ENCODE data around the gene BLM.
"Not testable (repeated sequence)": the region's sequence is repeated elsewhere in the genome, so short reads cannot be mapped to it uniquely, and the experiment has no call there.

The BLM gene

DNA sequence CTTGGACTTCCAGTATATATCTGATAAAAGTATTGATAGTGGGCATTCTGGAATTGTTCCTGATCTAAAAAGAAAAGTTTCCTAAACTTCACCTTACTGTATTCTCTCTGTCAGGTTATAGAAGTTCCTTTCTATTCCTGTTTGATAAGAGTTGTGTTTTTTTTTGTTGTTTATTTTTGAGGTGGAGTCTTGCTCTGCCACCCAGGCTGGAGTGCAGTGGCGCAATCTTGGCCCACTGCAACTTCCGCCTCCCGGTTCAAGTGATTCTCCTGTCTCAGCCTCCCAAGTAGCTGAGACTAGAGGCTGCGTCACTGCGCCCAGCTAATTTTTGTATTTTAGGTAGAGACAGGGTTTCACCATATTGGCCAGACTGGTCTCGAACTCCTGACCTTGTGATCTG, 13.1 kb downstream of the BLM start:
- in situ Hi-C loops (cut with MboI; ENCODE audit: low sequenced_read_pairs) = no loop called here

DNA sequence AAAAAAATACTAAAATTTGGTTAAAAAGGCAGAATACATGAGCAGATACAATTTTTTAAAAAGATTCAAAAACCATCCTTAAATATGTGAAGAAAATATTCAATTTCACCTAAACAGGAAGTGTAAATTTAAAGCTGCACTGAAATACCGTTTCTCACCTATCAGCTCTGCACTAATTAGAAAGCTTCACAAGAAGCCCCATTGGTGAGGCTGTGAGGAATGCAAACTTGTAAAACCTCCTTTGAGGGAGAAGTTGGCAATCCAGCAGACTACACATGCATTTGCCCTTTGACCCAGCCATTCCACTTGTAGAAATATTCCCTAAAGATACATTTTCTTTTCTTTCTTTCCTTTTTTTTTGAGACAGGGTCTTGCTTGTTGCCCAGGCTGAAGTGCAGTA, 18.8 kb downstream of the BLM start:
- in situ Hi-C loops (cut with MboI; ENCODE audit: low sequenced_read_pairs) = no loop called here

DNA sequence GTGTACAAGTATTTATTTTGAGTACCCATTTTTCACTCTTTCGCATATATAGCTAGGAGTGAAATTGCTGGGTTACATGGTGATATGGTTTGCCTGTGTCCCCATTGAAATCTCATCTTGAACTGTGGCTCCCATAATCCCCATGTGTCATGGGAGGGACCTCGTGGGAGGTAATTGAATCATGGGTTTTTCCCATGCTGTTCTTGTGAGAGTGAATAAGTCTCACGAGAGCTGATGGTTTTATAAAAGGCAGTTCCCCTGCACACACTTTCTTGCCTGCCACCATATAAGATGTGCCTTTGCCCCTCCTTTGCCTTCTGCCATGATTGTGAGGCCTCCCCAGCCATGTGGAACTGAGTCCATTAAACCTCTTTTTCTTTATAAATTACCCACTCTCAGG, 23.4 kb downstream of the BLM start:
- in situ Hi-C loops (cut with MboI; ENCODE audit: low sequenced_read_pairs) = not testable (repeated sequence)

DNA sequence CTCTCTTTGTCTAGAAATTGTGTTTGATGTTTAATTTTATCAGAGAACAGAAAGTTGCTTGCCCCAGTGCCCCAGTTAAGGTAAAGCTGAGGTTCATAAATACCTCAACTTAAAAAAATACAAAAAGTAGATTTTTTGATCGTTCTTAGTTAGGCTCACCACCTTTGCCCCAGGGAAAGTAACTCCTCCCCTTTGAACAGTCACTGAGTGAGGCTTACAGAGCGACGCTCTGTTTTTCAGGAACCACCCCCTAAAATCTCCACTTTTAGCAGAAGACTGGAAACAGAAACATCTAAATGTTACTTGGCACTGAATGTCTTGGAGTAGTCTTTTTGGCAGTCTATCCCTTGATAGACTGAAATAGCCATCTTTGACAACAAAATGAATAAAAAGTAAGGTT, 24.9 kb downstream of the BLM start:
- in situ Hi-C loops (cut with MboI; ENCODE audit: low sequenced_read_pairs) = no loop called here

DNA sequence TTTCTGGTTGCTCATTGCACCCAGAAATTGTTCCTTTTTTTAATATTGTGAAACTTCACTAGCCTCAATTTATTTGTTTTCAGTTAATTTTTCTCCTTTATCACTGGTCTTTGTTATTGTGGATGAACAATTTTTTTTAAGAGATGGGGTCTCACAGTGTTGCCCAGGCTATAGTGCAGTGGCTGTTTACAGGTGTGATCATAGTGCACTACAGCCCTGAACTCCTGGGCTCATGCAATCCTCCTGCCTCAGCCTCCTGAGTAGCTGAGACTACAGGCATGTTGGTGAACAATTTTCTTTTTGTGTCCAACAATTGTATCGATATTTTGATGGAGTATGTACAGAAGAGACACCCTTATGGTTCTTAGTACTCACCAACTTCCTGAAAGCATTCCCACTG, 26.3 kb downstream of the BLM start:
- in situ Hi-C loops (cut with MboI; ENCODE audit: low sequenced_read_pairs) = no loop called here

DNA sequence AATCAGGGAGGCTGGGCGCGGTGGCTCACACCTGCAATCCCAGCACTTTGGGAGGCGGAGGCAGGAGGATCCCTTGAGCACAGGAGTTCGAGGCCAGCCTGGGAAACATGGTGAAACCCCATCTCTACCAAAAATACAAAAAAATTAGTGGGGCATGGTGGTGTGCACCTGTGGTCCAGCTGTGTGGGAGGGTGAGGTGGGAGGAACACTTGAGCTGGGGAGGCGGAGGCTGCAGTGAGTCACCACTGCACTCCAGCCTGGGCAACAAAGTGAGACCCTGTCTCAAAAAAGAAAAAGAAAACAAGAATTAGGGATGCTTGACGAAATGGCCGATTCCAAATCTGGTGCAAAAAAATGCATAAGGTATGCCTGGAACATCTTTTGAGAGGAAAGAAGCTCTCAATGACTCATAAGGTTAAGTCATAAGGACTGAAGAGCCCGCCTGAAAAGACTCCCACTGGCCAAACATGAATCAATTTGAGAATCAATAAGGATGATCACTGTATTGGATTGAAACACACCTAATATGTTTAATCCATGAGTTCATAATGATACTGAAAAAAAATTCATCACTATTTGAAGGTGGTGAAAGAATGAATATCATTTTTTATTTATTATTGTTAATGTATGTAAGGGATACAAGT, 27.7 kb downstream of the BLM start:
- in situ Hi-C loops (cut with MboI; ENCODE audit: low sequenced_read_pairs) = no loop called here

DNA sequence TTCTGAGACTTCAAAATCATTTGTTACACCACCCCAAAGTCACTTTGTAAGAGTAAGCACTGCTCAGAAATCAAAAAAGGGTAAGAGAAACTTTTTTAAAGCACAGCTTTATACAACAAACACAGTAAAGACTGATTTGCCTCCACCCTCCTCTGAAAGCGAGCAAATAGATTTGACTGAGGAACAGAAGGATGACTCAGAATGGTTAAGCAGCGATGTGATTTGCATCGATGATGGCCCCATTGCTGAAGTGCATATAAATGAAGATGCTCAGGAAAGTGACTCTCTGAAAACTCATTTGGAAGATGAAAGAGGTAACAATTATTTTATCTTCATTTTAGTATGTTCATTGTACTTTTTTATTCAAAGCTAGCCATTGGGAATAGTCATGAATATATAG, 32.6 kb downstream of the BLM start:
- in situ Hi-C loops (cut with MboI; ENCODE audit: low sequenced_read_pairs) = no loop called here

DNA sequence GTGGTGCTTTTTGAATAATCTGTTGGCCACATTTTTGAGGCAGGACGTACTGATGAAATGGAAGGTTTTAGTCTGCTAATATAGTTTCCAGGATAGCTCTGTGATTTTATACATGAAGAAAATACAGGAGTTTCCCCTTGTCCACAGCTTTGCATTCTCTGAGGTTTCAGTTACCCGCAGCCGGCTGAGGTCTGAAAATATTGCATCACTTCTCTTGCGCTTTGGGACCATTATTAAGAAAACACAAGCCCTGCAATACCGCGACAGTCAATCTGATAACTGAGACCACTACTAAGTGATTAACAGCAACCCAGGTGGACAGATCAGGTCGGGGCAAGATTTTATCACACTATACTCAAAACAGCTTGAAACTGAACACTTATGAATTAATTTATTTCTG, 33.0 kb downstream of the BLM start:
- in situ Hi-C loops (cut with MboI; ENCODE audit: low sequenced_read_pairs) = no loop called here

DNA sequence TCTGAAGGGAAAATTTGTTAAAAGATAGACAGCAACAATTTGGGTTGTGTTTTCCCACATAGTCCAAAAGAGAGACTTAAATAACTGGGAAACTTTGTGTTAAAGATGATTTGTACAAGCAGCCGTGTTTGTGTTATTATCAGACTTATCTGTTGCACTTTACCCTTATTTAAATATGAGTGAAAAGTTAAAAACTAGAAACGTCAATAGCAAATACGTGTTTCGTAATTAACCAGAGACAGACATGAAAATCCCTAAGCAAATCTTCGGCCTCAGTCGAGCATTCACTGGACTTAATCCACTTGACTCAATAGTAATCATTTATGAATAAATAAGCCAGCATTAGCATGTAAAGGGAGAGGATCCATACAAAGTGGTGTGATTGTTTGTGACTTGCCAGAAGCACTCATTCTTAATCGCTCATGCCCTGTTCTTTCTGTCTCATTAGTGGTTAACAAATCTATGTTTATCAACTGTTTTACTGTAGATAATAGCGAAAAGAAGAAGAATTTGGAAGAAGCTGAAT, 34.2 kb downstream of the BLM start:
- in situ Hi-C loops (cut with MboI; ENCODE audit: low sequenced_read_pairs) = no loop called here

DNA sequence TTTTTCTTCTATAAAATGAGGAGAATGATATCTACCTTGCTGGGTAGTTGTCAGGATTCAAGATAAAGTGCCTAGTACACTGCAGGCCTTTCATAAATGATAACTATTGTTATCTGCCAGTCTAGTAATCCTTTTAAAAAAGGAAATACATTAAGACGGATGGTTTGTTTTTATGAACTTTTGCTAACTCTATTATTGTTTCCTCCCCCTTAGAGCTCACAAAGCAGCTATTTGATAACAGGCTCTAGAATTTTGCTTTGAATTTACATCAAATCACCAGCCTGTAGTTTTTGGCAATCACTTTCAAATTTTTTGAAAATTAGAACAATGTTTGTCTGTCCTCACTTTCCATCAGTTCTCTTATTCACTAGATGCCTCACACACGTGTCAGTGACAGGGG, 39.8 kb downstream of the BLM start:
- in situ Hi-C loops (cut with MboI; ENCODE audit: low sequenced_read_pairs) = no loop called here

DNA sequence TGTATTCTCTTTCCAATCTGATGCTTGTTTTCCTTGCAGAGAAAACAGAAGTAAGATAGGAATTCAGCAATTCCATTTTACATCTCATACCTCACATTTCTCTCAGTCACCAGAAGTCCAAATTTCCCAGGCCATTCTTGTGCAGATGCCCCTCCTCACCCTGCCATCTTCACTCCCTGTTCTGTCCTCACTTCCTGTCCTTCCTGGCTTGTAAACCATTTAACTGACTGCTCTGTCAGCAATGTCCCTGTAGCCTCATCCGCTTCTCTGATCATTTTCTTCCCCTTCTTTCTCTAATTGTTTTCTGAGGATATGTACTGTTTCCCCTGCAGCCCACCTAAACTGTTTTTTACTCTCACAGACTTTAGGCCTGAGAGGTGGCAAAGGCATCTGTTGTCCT, 40.3 kb downstream of the BLM start:
- in situ Hi-C loops (cut with MboI; ENCODE audit: low sequenced_read_pairs) = no loop called here

DNA sequence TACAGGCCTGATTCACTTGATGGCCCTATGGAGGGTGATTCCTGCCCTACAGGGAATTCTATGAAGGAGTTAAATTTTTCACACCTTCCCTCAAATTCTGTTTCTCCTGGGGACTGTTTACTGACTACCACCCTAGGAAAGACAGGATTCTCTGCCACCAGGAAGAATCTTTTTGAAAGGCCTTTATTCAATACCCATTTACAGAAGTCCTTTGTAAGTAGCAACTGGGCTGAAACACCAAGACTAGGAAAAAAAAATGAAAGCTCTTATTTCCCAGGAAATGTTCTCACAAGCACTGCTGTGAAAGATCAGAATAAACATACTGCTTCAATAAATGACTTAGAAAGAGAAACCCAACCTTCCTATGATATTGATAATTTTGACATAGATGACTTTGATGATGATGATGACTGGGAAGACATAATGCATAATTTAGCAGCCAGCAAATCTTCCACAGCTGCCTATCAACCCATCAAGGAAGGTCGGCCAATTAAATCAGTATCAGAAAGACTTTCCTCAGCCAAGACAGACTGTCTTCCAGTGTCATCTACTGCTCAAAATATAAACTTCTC, 43.6 kb downstream of the BLM start:
- in situ Hi-C loops (cut with MboI; ENCODE audit: low sequenced_read_pairs) = no loop called here

DNA sequence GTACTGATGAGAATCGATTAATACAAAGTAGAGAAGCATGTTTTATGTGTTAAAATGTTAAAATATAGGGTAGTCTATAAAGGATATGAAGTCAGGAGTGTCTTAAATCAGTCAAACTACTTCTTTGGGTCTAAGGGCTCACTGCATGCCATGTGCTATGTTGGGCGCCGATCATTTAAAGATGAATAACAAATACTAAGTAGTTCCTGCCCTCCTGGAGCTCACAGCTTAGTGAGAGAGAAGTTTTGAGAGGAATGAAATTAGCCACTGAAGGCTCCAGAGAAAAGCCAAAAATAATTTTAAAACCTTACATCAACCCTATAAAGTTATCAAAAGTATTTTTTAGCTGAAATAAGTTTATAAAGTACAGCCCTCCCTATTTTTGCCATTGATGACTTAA, 44.5 kb downstream of the BLM start:
- in situ Hi-C loops (cut with MboI; ENCODE audit: low sequenced_read_pairs) = no loop called here

DNA sequence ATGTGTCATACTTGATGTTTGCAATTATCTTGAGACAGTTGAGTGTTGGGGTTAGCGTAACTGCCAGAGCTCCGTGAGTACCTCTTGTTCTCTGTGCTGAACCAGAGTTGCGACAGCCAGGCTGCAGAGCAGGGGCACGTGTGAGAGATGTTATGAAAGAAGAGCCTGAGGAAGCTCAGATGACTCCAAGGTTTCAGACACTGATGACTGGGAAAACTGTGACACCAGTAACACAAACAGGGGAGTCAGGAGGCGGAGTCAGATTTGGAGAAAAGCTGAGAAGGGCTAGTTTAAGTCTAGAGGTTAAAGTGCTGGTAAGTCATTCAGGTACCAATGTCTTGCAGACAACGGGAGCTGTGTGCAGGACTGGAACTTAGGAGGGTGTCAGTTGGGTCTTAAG, 45.0 kb downstream of the BLM start:
- in situ Hi-C loops (cut with MboI; ENCODE audit: low sequenced_read_pairs) = no loop called here

DNA sequence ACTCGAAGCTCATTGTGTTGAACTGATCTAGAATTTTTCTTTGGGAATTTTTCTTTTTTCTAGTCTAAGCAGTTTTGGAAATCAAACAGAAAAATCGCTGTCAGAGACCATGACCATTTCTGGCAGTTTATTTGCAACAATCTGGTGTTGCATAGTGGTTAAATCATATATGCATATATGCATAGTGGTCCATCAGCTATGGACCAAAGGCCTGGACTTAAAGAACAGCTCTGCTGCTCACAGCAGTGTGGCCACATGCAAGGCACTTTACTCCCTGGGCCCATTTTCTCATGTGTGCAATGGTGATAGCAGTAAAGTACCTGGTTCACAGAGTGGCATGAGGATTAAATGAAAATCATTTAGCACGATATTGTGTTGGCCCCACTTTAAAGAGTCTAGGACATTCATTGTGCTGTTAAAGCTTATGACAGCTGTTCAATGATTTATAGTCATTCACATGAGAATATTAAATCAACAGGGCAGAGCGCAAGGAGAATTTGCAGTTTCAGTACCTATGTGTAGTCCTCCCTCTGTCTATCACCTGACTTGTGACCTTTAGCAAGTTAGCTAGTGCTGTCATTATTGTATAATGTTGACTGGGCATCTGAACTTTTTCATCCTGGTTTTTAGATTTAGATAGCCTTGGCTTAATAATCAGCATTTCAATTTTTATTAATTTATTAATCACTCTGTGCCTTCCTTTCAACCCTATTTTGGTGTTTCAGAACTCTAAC, 46.4 kb downstream of the BLM start:
- in situ Hi-C loops (cut with MboI; ENCODE audit: low sequenced_read_pairs) = no loop called here

DNA sequence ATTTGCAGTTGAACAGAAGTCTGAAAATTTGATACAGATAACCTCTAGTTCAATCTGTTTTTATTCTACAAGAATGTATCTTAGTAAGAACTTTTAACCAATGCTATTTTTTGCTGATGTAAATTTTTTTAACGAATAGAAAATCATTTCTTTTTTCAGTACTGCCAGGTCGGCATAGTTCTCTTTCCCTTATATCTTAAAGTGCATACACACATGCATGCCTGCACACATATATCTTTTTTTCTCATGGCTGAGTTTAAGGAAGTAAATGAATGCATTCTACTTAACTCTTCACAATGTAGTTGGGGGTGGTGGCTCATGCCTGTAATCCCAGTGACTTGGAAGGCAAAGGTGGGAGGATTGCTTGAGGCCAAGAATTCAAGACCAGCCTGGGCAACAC, 48.4 kb downstream of the BLM start:
- in situ Hi-C loops (cut with MboI; ENCODE audit: low sequenced_read_pairs) = no loop called here

DNA sequence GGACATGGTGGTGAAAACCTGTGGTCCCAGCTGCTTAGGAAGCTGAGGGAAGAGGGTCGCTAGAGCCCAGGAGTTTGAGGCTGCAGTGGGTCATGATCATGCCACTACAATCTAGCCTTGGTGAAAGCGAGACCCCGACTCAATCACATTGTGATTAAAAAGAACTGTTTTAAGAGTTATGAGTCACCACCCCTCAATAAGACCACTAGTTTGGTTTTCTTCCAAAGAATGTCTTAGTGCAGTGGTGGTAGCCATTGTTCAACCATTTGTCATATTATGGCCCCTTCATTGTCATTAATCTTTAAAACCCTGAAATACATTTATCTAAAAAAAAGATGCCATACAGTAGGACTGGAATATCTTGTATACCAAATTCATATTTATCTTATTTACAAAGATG, 48.8 kb downstream of the BLM start:
- in situ Hi-C loops (cut with MboI; ENCODE audit: low sequenced_read_pairs) = no loop called here

DNA sequence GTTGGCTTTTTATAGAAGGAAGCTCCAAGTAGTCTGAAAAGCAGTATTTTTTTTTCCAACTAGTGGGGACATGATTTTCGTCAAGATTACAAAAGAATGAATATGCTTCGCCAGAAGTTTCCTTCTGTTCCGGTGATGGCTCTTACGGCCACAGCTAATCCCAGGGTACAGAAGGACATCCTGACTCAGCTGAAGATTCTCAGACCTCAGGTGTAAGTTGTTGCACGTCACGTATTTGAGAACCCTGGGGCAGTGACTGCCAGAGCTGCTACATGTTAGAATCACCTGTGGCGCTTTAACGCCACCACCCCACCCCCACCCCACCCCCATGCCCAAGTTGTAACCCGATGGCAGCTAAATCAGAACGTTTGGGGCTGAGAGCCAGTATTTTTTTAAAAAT, 52.2 kb downstream of the BLM start:
- in situ Hi-C loops (cut with MboI; ENCODE audit: low sequenced_read_pairs) = no loop called here

DNA sequence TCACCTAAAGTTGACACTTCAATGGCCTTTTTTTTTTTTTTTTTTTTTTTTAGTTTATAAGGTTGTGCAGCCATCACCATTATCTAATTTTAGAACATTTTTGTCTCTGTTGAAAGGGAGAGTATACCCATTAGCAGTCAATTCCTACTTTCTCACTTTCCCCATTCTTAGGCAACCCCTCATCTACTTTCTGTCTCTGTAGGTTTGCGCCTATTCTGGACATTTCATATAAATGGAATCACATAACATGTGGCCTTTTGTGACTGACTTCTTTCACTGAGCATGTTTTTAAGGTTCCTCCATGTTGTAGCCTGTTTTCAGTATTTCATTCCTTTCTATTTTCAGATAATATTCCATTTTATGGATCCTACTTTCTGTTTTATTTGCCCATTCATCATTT, 56.3 kb downstream of the BLM start:
- in situ Hi-C loops (cut with MboI; ENCODE audit: low sequenced_read_pairs) = no loop called here

DNA sequence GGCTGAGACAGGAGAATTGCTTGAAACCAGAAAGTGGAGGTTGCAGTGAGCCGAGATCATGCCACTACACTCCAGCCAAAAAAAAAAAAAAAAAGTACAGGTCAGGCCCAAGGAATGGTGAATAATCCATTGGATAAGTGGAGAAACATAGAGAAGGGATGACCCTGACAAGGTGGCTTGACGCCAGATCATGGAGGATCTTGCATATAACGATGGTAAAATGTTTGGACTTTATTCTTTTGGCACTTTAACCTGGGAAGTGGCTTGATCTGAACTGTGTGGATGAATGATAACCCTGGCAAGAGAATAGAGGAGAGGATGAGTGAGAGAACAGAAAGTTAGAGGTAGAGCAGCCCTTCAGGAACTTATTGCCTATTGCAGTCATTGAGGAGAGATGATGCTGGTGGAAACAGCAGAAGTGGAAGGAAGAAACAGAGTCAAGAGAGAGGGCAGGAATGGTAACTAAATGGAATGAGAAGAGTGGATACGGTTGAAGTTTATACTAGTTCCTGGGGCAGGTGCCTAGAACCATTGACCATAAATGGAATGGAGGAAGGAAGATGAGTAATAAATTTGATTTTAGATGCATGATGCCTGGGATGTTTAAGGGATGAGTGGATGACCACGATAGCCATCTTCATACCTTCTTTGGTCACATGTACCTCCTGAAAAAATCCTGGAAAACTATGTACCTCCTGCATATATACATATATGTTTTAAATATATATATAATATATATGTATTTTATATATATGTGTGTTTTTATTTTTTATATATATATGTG, 57.8 kb downstream of the BLM start:
- in situ Hi-C loops (cut with MboI; ENCODE audit: low sequenced_read_pairs) = no loop called here

DNA sequence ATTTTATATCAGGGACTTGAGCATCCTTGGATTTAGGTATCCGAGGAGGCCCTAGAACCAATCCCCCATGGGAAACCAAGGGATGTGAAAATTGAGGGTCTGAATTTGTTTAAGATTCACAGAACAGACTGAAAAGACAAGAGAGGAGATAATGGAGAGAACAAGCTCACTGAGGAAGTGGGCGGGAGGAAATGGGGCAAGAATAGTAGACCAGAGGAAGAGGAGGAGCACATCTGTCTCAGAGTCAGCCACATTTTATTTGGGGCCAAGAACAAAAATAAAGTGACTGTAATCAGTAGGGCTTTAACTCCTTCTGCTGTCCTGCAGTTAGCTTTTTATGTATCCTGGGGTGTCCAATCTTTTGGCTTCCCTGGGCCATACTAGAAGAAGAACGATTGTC, 63.8 kb downstream of the BLM start:
- in situ Hi-C loops (cut with MboI; ENCODE audit: low sequenced_read_pairs) = no loop called here

DNA sequence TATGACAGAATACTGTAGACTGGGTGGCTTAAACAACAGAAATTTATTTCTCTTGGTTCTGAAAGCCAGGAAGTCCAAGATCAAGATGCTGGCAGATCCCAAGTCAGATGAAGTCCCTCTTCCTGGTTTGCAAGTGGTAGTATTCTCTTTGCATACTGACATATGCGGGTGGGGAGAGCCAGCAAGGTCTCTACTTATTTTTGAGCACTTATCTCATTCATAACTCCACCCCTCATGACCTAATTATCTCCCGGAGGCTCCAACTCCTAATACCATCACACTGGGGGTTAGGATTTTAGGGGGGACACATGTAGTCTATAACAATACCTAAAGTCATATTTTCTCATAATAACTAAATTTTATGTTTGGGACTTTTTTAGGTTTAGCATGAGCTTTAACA, 65.3 kb downstream of the BLM start:
- in situ Hi-C loops (cut with MboI; ENCODE audit: low sequenced_read_pairs) = no loop called here

Data from HL-60/S4 (cell line).